Heart right ventricle (tissue), 16 donors: ENCODE measurements around the gene GDF9. TPM values are rescaled to one million over a fixed set of nuclear protein-coding genes. Genes with fewer than 3 reads are reported as not detected.

Source experiments
- ATAC-seq, 8 donors: fragments of 200-7000 bp; cut with Tn5 transposase; one replicate each; pipeline ENCODE4 v1.9.1; 2020; ENCODE audit warnings: mild to moderate bottlenecking in 8 of 8, moderate library complexity in 8 of 8, moderate number of reproducible peaks in 1 of 8
- DNase-seq, 2 donors: peaks; one replicate each; pipeline ENCODE4 v3.0.0-alpha.2; 2020
- H3K27ac ChIP-seq, 10 donors: fragments of 200-600 bp; sonication (generic) in 2 of 10; one replicate each; pipeline versions ENCODE4 v1.5.0 to v1.8.0; 2020 to 2022; ENCODE audit warnings: mild to moderate bottlenecking in 3 of 10
- H3K27me3 ChIP-seq, 7 donors: fragments of 200-600 bp; one replicate each; pipeline ENCODE4 v1.8.0; 2021 to 2022; ENCODE audit warnings: mild to moderate bottlenecking in 2 of 7
- H3K36me3 ChIP-seq, 9 donors: fragments of 200-600 bp; sonication (generic) in 1 of 9; one replicate each; pipeline versions ENCODE4 v1.5.0 to v1.8.0; 2020 to 2022; ENCODE audit warnings: mild to moderate bottlenecking in 2 of 9
- H3K4me1 ChIP-seq, 9 donors: fragments of 200-600 bp; sonication (generic) in 1 of 9; one replicate each; pipeline versions ENCODE4 v1.5.0 to v1.8.0; 2020 to 2022; ENCODE audit warnings: mild to moderate bottlenecking in 4 of 9
- H3K4me3 ChIP-seq, 10 donors: fragments of 200-600 bp; sonication (generic) in 2 of 10; one replicate each; pipeline versions ENCODE4 v1.5.0 to v1.8.0; 2020 to 2022; ENCODE audit warnings: mild to moderate bottlenecking in 7 of 10, moderate library complexity in 2 of 10
- H3K9me3 ChIP-seq, 11 donors: fragments of 200-600 bp in 10 of 11; sonication (generic) in 2 of 11; one replicate each; pipeline versions ENCODE4 v1.5.0 to v1.8.0; 2013 to 2022; ENCODE audit warnings: mild to moderate bottlenecking in 2 of 11, control low read depth in 1 of 11, moderate library complexity in 1 of 11
- CTCF ChIP-seq, 9 donors: fragments of 200-600 bp; sonication (generic) in 2 of 9; IDR thresholded peaks; one replicate each; pipeline versions ENCODE4 v1.5.0 to v1.8.0; 2021 to 2022; ENCODE audit warnings: antibody characterized with exemption in 9 of 9, mild to moderate bottlenecking in 5 of 9, moderate library complexity in 1 of 9
- WGBS, 2 donors: extraction: QIAGEN DNeasy Blood & Tissue Kit; methylation state at CpG; one replicate each; pipeline ENCODE4 v1.1.7; 2013; ENCODE audit warnings: inconsistent platforms in 1 of 2; 5-methylcytosine and 5-hydroxymethylcytosine counted together
- intact Hi-C, 10 donors: fragments of 100-400 bp; cut with DNase I; formaldehyde crosslinking; loops; one replicate each; pipeline versions ENCODE4 v1.11.1 to v1.14.2; 2022
- polyA plus RNA-seq, 2 donors: library from polyadenylated mRNA; stranded (reverse); fragments of 200-250 nt; gene quantifications; one replicate each; pipeline ENCODE4 v1.2.3, GENCODE V29; 2013
- total RNA-seq, 10 donors: library from RNA; stranded (reverse); fragmentation: NEBNext Ultra II Directional in 3 of 10; extraction: Animal tissue kit (Norgen Biotek cat#: 25700) in 3 of 10; gene quantifications; one replicate each; pipeline versions ENCODE4 v1.2.1 to v1.2.4, GENCODE V29; 2021 to 2023
- donor health status: Arrhythmogenic right ventricular cardiomyopathy.
- donor health status: ischemic (EF 13 %, LVEDD 7.1; RV severe dilation, severe dysfunction).
- donor health status: healthy with polysubstance abuse.
- donor health status: DM: no; HTN: yes; CAD: no.
- donor health status: DM: no; HTN: no; CAD: no.
- donor health status: ischemic (EF 25% LVEDD 6.9; RV normal size, moderate dysfunction).
- donor health status: ischemic (EF 25% LVEDD 5.7; RV mildly dilated, moderate dysfunction).
- donor health status: healthy.
- donor health status: DM: yes; HTN: yes; CAD: no.
- donor health status: Ischemic cardiomyopathy.
- donor health status: ischemic (EF 35%, LVEDD 5.7; RV mildly dilated, moderate dysfunction).
- donor health status: nonischemic (EF 11% LVEDD 7.7; RV severe dilation, severe dysfunction).
- donor health status: DM: yes; HTN: yes; CAD: no.
- donor health status: PGD.
- donor health status: ischemic (EF 29% LVEDD 5.4; RV normal size, mild dysfunction).
- donor health status: nonischemic (EF 23%, LVEDD 6.1; RV moderate dilation, normal function).

The GDF9 gene
- total and polyA plus RNA-seq, 12 donors = 0.10 to 0.82 (median 0.32) TPM; not detected in 1

GRCh38 chr5:132832612-132833011, 33.7 kb downstream of the GDF9 start:
- intact Hi-C loops = loop anchor here in 8 of 10 donors (5.0 to 10.0 kb wide), 3 partner anchors 35 to 212 kb away; partner anchors contain the start of genes GDF9 (in 7 of the 8) and UQCRQ (in 7 of the 8)
- no peak for TF ChIP-seq CTCF (IDR thresholded peaks at IDR 0.05)
- H3K27ac ChIP-seq = no peak overlapping the region
- DNase-seq (no peak), ATAC-seq (no peak)
- peaks cover 6 to 24% (median 12%) of the 10 kb centered on the region in 9 donors for H3K4me1 ChIP-seq
- peaks cover 0 to 38% (median 0%) of the 10 kb centered on the region in 7 donors for H3K27me3 ChIP-seq
- no peaks in the 10 kb centered on the region for H3K36me3 ChIP-seq
- H3K4me3 ChIP-seq = no peak overlapping the region
- H3K9me3 ChIP-seq = no peaks in the 10 kb centered on the region
- WGBS, 2 donors = 90 to 96% methylated on average over 5 of the region's 5 CpGs

- H3K4me1 ChIP-seq = peaks cover 6 to 31% (median 15%) of the 10 kb centered on the region in 9 donors
- 83 to 93% methylated on average over 15 of the region's 15 CpGs for WGBS, 2 donors
- H3K27ac ChIP-seq = peak overlapping the region in 9 of 10 donors; percentile 75 to 92 (median 86)
- H3K4me3 ChIP-seq = peak overlapping the region in 9 of 10 donors; percentile 46 to 89 (median 77)
- H3K9me3 ChIP-seq = no peaks in the 10 kb centered on the region
- intact Hi-C loops = loop anchor here in 9 of 10 donors (2.0 to 10.0 kb wide), 5 partner anchors 36 to 214 kb away; partner anchors contain the start of genes GDF9 (in 8 of the 9) and UQCRQ (in 8 of the 9)
- no peak for ATAC-seq
- peaks cover 0 to 49% (median 0%) of the 10 kb centered on the region in 7 donors for H3K27me3 ChIP-seq
- H3K36me3 ChIP-seq = no peaks in the 10 kb centered on the region
- TF ChIP-seq CTCF (IDR thresholded peaks at IDR 0.05) = no peak
- DNase-seq = no peak
These were observed 35.0 kb downstream of the GDF9 start for GRCh38 chr5:132831095-132831860.

- whole genome bisulfite sequencing, 2 donors = 5 to 6% methylated on average over 73 to 78 of the region's 78 CpGs
- H3K27ac ChIP-seq = peak within 1 kb of the TSS; percentile 55 to 92 (median 86)
These were observed 35.7 kb downstream of the GDF9 start, which contains the start of gene SHROOM1 for GRCh38 chr5:132830436-132831094. SHROOM1 (minus strand) TSS chr5:132830647; CDS start chr5:132826140, 4,507 bp downstream.

More at GRCh38 chr5:132830436-132831094, 35.7 kb downstream of the GDF9 start, which contains the start of gene SHROOM1:
- peak; percentile 77 to 89 (median 84) for ATAC-seq
- peak; percentile 66 to 71 for DNase-seq
- Histone ChIP-seq H3K27me3 (peaks cover 0 to 57% (median 0%) of the 10 kb centered on the region in 7 donors), H3K4me3 (peak within 1 kb of the TSS; percentile 46 to 89 (median 77)), H3K9me3 (no peaks in the 10 kb centered on the region), H3K4me1 (peaks cover 6 to 33% (median 19%) of the 10 kb centered on the region in 9 donors), H3K36me3 (no peaks in the 10 kb centered on the region)
- intact Hi-C loops = loop anchor here in 9 of 10 donors (1.0 to 10.0 kb wide), 6 partner anchors 36 to 214 kb away; partner anchors contain the start of genes GDF9 (in 8 of the 9) and UQCRQ (in 8 of the 9)
- TF ChIP-seq CTCF (IDR thresholded peaks at IDR 0.05) = no peak
